Measurements from ENCODE around the gene PSMB5.

Gene PSMB5

DNA sequence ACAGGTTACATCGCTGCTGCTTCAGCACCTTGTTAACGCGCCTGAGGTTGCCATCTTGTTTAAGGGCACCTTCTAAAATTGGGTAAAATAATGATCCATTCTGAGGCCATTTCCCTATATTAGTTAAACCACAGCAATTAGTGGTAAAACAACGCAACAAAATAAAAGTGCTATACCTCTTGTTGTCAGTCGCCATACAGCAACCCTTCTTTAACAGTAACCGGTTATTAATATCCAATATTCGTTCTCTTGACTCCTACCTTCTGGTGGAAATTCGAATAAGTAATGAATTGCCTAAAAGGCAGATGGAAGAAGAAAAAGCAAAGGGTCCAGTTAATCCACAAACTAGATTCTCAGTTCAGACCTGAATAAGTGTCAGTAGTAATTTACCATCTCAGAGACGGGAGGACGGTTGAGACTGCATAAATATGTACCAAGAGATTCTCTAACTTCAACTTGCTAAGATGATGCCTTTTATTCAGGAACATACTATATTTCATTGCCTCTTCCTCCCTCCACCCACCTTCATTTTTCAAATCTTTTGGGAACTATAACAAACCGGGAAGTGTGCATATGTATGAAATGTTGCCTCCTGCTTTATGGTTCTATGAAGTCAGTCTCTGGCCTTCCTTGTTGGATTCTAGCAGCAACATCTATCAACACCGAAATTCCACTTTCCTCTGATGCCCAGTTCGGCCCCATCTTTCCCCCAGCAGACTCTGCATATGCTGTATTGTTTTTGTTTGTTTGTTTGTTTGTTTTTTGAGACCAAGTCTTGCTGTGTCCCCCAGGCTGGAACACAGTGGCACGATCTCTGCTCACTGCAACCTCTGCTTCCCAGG is 824 bp upstream of the PSMB5 start:
- DNase-seq (ENCODE audit: low spot score in 2 of 2) (no peak), ATAC-seq (no peak)
- Mint-ChIP-seq H3K4me3 (peak overlapping the region; percentile 95), H3K4me1 (peaks cover 30% of the 10 kb centered on the region), H3K36me3 (peaks cover 41% of the 10 kb centered on the region), H3K27ac (peak overlapping the region; percentile 98), H3K9me3 (no peaks in the 10 kb centered on the region)

DNA sequence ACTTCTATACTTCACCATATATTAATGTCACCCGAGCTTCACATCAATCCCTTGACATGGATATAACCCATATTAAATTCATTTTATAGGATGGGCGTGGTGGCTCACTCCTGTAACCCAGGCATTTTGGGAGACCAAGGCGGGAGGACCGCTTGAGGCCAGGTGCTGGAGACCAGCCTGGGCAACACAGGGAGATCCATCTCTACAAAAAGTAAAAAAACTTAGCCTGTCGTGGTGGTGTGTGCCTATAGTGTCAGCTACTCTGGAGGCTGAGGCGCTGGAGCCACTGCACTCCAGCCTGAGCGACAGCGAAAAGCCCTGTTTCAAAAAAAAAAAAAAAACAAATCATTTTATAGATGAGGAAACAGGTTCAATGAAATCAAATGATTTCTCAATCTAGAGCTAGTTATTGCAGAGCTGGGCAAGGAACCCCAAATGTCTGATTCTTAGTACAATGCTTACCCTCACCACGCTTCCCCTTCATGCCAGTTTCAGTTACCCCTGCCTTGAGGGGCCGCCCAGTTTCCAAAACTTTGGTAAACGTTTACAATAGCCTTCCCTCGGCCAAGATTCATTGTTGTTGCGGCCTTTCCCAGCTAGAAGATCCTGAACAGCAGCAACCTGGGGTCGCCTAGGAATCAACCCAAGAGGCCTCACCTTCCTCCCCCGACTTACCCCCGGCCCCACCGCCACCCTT is 751 bp downstream of the PSMB5 start:
- no peaks in the 10 kb centered on the region for H3K9me3 Mint-ChIP-seq

GRCh38 chr14:23033251-23033727 is 1.4 kb downstream of the PSMB5 start:
- H3K36me3 Mint-ChIP-seq, result peaks cover 63% of the 10 kb centered on the region
- no peaks in the 10 kb centered on the region for H3K9me3 Mint-ChIP-seq

More for the DNA sequence above, 751 bp downstream of the PSMB5 start:
- Mint-ChIP-seq H3K27ac (peak overlapping the region; percentile 98), H3K36me3 (peaks cover 57% of the 10 kb centered on the region), H3K4me3 (peak overlapping the region; percentile 95), H3K4me1 (peaks cover 37% of the 10 kb centered on the region)
- ATAC-seq, result no peak
- DNase-seq (ENCODE audit: low spot score in 2 of 2), result no peak

DNA sequence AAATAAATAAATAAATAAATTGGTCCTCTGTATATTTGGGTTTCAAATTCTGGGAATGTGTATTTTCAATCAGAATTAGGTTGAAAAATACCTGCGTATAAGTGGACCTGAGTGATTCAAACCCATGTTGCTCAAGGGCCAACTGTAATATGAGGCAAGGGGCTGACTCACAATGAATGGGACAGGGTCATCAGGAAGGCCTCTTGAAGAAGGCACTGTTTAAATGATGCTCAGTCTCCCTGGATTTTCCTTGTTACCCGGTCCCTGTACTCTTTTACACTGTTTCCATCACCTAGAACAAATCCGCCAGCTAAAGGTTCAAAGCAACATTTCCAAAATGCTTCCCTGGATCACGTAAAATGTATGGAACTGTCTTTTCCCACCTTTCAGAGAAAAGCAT is 3.8 kb downstream of the PSMB5 start:
- no peak for ATAC-seq
- no peak overlapping the region for H3K27ac Mint-ChIP-seq
- DNase-seq (ENCODE audit: low spot score in 2 of 2), result no peak
- H3K36me3 Mint-ChIP-seq, result peaks cover 87% of the 10 kb centered on the region
- H3K9me3 Mint-ChIP-seq, result no peaks in the 10 kb centered on the region
- H3K4me1 Mint-ChIP-seq, result peaks cover 42% of the 10 kb centered on the region
- no peak overlapping the region for H3K4me3 Mint-ChIP-seq

More at GRCh38 chr14:23033251-23033727, 1.4 kb downstream of the PSMB5 start:
- H3K4me1 Mint-ChIP-seq, result peaks cover 42% of the 10 kb centered on the region
- peak overlapping the region; percentile 98 for H3K27ac Mint-ChIP-seq
- DNase-seq (ENCODE audit: low spot score in 2 of 2), result no peak
- ATAC-seq, result no peak
- peak overlapping the region; percentile 95 for H3K4me3 Mint-ChIP-seq

DNA sequence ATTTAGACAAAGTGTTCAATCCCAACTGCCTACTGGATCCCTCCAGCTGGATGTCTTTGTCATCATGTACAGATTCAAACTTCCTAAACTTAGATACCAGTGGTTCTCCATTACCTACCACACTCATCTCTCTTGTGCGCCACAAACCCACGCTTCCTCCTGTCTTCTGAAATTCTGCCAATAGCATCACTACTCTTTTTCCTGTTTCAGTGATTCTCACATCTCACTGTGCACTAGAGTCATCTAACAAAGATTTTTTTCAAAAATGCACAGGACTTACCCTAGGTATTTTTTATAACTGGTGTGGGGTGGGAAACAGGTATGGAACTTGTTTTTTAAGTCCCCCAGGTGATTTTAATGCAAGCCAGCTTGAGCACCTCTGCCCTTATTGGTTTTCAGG is 5.9 kb downstream of the PSMB5 start:
- Mint-ChIP-seq H3K4me3 (no peak overlapping the region), H3K4me1 (peaks cover 45% of the 10 kb centered on the region), H3K36me3 (peaks cover 100% of the 10 kb centered on the region), H3K27ac (peak overlapping the region; percentile 54), H3K9me3 (no peaks in the 10 kb centered on the region)
- DNase-seq (ENCODE audit: low spot score in 2 of 2) (no peak), ATAC-seq (peak; percentile 78)

DNA sequence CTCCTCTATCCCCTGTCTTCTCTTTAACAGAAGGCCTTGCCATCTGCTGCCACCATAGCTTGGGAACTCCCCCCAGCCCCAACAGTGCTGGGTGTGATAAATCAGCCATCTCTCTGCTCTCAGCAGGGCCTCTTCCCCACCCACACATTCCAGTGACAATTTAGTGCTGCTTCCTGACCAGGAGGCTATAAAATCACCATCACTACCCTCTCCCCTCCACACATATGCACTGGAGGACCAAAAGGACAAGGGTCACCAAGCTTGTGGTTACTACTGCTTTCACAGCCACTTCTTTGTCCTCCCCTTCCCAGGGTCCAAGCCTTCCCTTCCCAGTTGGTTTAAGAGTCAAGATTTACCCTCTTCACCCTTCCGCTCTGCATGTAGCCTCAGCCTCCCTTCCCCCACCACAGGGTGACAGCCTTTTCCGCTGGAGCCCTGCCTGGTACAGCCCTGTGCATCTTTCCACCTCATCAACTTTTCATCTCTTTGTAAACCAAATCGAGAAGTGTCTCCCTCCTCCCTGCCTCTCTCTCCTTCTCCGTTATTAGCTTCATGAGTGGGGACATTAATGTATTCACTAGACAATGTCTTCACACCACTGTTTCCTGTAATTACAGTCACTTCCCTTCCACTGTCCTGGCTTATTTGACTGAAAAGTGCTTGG is 9.4 kb downstream of the PSMB5 start:
- ATAC-seq (peak; percentile 53), DNase-seq (ENCODE audit: low spot score in 2 of 2) (no peak)
- Mint-ChIP-seq H3K36me3 (peaks cover 73% of the 10 kb centered on the region), H3K4me3 (peak overlapping the region; percentile 2), H3K9me3 (no peaks in the 10 kb centered on the region), H3K4me1 (peaks cover 27% of the 10 kb centered on the region), H3K27ac (peak overlapping the region; percentile 77)

DNA sequence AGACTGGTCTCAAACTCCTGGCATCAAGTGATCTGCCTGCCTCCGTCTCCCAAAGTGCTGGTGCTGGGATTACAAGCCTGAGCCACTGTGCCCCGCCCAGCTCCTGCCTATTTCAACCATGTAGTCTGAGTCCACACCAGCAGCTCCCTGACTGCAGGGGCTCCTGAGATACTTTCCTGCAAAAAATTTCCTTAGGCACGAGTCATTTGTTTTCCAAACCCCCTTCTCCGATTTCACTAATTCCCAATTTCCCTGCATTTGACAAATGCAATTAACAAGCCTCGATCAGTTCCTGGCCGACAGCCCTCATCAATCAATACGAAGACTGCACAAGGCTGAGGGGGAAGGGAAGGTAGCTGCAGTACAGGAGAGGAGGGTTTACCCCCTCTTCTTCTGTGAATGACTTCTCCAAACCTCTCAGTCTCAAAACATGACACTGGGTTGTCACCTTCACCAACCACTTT is 10.1 kb downstream of the PSMB5 start:
- DNase-seq (ENCODE audit: low spot score in 2 of 2) (no peak), ATAC-seq (peak; percentile 59)
- Mint-ChIP-seq H3K27ac (peak overlapping the region; percentile 77), H3K4me3 (peak overlapping the region; percentile 2), H3K4me1 (peaks cover 27% of the 10 kb centered on the region), H3K36me3 (peaks cover 66% of the 10 kb centered on the region), H3K9me3 (no peaks in the 10 kb centered on the region)

- Mint-ChIP-seq H3K9me3 (no peaks in the 10 kb centered on the region), H3K4me3 (no peak overlapping the region), H3K36me3 (peaks cover 58% of the 10 kb centered on the region), H3K27ac (no peak overlapping the region), H3K4me1 (peaks cover 18% of the 10 kb centered on the region)
- ATAC-seq, result no peak
- no peak for DNase-seq (ENCODE audit: low spot score in 2 of 2)
Observed at GRCh38 chr14:23023795-23024152, 10.9 kb downstream of the PSMB5 start.

DNA sequence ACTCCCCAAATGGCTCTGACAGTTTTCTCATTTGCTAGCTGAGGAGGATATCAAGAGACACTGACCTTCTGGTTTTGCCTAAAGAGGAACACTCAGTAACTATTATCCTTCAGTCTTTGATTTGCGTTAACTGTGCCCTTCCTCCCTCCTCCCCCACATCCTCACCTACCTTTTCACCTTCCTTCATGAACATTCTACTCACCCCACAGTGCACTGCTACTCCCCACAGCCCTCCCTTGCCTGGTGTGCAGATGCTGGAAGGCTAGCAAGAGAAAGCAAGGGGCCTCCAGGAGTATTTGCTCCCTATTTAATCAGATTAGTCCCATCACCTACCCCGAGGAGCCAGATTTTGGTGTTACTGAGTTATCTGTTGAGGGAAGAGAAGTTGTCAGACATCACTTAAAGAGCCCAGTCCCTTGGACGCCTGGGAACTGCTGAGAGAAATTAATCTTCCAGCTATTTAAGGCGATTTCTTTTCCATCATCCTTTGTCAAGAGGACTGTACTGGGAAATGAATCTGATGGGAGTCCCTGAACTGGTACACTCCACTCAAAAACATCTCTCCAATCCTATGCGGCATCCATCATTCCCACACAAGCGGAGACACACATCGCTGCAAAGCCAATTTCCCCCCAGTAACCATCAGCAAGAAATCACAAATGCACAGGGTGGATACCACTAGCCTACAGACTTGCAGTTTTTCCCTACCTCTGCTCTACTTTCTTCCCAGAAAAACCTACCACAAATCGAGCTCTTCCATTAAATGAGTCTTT is 11.5 kb downstream of the PSMB5 start:
- ATAC-seq (no peak), DNase-seq (ENCODE audit: low spot score in 2 of 2) (no peak)
- Mint-ChIP-seq H3K36me3 (peaks cover 52% of the 10 kb centered on the region), H3K27ac (no peak overlapping the region), H3K4me3 (no peak overlapping the region), H3K9me3 (no peaks in the 10 kb centered on the region), H3K4me1 (peaks cover 15% of the 10 kb centered on the region)

DNA sequence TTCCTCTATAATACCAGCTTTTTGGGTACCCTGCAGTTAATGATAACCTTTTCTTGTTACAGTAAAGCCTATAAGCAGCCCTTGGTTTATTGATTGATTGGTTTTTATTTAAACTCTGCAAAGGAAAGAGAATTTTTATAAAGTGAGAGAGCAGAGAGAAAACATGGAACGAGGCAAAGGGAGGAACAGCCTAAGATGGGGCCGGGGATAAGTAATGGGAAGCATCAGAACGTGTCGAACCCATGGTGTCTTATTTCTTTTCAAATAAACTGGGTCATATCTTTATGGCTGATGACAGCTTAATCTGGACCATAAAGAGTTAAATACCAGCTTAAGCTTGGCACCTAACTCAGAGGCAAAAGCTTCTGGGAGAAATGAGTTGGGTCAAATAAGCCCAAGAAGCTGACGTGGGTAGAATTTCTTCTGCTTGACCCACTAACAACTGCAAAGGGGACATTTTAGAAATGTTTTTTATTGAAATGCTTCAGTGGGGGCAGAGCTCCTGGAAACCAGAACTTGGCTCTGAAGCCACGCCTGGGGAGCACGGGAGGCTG is 12.7 kb downstream of the PSMB5 start:
- Mint-ChIP-seq H3K27ac (no peak overlapping the region), H3K36me3 (peaks cover 40% of the 10 kb centered on the region), H3K4me3 (no peak overlapping the region), H3K9me3 (no peaks in the 10 kb centered on the region), H3K4me1 (peaks cover 15% of the 10 kb centered on the region)
- no peak for ATAC-seq
- no peak for DNase-seq (ENCODE audit: low spot score in 2 of 2)

GRCh38 chr14:23021434-23021833 is 13.3 kb downstream of the PSMB5 start:
- Mint-ChIP-seq H3K4me1 (peaks cover 15% of the 10 kb centered on the region), H3K9me3 (no peaks in the 10 kb centered on the region), H3K36me3 (peaks cover 34% of the 10 kb centered on the region), H3K27ac (no peak overlapping the region), H3K4me3 (no peak overlapping the region)
- DNase-seq (ENCODE audit: low spot score in 2 of 2) (no peak), ATAC-seq (no peak)

DNA sequence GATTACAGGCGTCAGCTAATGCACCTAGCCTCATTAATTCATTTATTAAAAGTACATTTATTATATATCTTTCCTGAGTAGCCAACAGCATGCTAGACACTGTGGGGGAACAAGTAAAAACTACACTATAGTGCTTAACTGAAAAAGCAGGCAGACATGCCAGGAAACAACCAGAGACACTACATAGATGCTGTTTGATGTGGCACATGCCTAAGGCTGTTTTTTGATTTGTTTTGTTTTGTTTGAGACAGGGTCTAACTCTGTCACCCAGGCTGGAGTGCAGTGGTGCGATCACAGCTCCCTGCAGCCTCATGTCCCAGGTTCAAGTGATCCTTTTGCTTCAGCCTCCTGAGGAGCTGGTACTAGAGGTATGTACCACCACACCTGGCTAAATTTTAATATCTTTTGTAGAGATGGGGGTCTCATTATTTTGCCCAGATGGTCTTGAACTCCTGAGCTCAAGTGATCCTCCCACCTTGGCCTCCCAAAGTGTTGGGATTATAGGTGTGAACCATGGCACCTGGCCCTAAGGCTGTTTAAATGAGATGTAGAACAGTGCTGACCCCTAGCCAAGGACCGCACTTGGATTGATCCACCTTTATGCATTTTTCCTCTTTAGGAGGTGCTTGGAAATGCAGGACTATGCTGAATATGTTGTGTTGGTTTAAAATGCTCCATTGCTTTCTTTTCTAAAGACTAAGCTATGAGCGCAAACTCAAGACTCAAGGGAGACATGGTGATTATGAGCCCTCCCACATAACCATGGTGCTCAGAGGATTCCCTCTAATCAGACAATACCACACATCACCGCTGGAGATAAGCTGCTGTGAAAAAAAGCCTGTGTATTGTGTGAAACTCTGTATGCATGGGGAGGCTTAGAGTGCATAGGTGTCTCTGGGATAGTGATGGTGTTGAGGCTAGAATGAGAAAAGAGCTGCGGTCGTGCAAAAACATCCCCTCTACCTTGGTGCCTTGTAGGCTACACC is 14.3 kb downstream of the PSMB5 start:
- no peaks in the 10 kb centered on the region for H3K9me3 Mint-ChIP-seq
- H3K36me3 Mint-ChIP-seq, result peaks cover 24% of the 10 kb centered on the region
- ATAC-seq (no peak), DNase-seq (ENCODE audit: low spot score in 2 of 2) (no peak)
- peaks cover 10% of the 10 kb centered on the region for H3K4me1 Mint-ChIP-seq
- H3K4me3 Mint-ChIP-seq, result no peak overlapping the region
- no peak overlapping the region for H3K27ac Mint-ChIP-seq

DNA sequence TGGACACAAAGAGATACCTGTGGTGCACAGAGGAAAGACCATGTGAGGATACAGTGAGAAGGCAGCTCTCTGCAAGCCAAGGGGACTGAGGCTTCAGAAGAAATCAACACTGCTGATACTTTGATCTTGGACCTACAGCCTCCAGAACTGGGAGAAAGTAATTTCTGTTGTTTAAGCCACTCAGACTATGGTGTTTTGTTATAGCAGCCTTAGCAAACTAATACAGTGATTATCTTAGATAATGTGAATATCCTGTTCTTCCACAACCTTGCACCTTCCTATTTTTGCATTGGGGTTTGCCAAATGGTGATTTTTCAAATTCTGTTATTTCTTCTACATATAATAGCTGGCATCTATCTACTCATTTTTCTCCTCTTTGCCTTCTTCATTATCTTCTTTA is 16.6 kb downstream of the PSMB5 start:
- no peak overlapping the region for H3K4me3 Mint-ChIP-seq
- H3K9me3 Mint-ChIP-seq, result no peaks in the 10 kb centered on the region
- H3K4me1 Mint-ChIP-seq, result no peaks in the 10 kb centered on the region
- H3K36me3 Mint-ChIP-seq, result peaks cover 5% of the 10 kb centered on the region
- DNase-seq (ENCODE audit: low spot score in 2 of 2) (no peak), ATAC-seq (no peak)
- H3K27ac Mint-ChIP-seq, result no peak overlapping the region

GRCh38 chr14:23017091-23017490 is 17.6 kb downstream of the PSMB5 start:
- ATAC-seq, result no peak
- Mint-ChIP-seq H3K9me3 (no peaks in the 10 kb centered on the region), H3K4me3 (no peak overlapping the region), H3K36me3 (no peaks in the 10 kb centered on the region), H3K4me1 (no peaks in the 10 kb centered on the region), H3K27ac (no peak overlapping the region)
- DNase-seq (ENCODE audit: low spot score in 2 of 2), result no peak
